Chondrocyte (in vitro differentiated cells): ENCODE results near the gene CRYBA4. TPM values are rescaled to one million over a fixed set of nuclear protein-coding genes. Genes with fewer than 3 reads are reported as not detected.

Experiments used
- DNase-seq: peaks from one replicate; pipeline ENCODE4 v3.0.0; 2021; ENCODE audit warnings: mixed read lengths, low spot score
- H3K27ac Mint-ChIP-seq: one replicate; pipeline ENCODE4 v1.8.0; 2021; ENCODE audit warnings: mild to moderate bottlenecking, moderate library complexity, mixed read lengths; ENCODE audit not compliant: unreplicated experiment
- H3K27me3 Mint-ChIP-seq: 2 replicates; pipeline ENCODE4 v1.8.0; 2021; ENCODE audit warnings: low read depth, mixed read lengths
- H3K36me3 Mint-ChIP-seq: 2 replicates; pipeline ENCODE4 v1.8.0; 2021; ENCODE audit warnings: low read depth, mixed read lengths
- H3K4me1 Mint-ChIP-seq: 2 replicates; pipeline ENCODE4 v1.8.0; 2021; ENCODE audit warnings: low read depth, mild to moderate bottlenecking, mixed read lengths
- H3K4me3 Mint-ChIP-seq: one replicate; pipeline ENCODE4 v1.8.0; 2021; ENCODE audit warnings: mild to moderate bottlenecking, moderate library complexity, mixed read lengths; ENCODE audit not compliant: unreplicated experiment
- H3K9me3 Mint-ChIP-seq: 2 replicates; pipeline ENCODE4 v1.8.0; 2021; ENCODE audit warnings: low read depth, mixed read lengths
- CTCF ChIP-seq: fragments of 200-600 bp; sonication (generic); IDR thresholded peaks from 2 replicates; pipeline ENCODE4 v1.5.0; 2021; ENCODE audit warnings: antibody characterized with exemption, mild to moderate bottlenecking, moderate library complexity
- total RNA-seq: library from RNA; stranded (reverse); gene quantifications from 3 replicates; pipeline ENCODE4 v1.2.1, GENCODE V29; 2021

The CRYBA4 gene
- total RNA-seq, 1 donor from 2014 or later, result not detected

GRCh38 chr22:26663374-26663923 lies 41.7 kb downstream of the CRYBA4 start:
- Mint-ChIP-seq H3K36me3 (no peaks in the 10 kb centered on the region), H3K27me3 (no peaks in the 10 kb centered on the region), H3K4me1 (peaks cover 23% of the 10 kb centered on the region), H3K9me3 (no peaks in the 10 kb centered on the region), H3K27ac (no peak overlapping the region), H3K4me3 (no peak overlapping the region)
- no peak for TF ChIP-seq CTCF
- no peak for DNase-seq

- TF ChIP-seq CTCF, result peak; percentile 54
- Mint-ChIP-seq H3K36me3 (no peaks in the 10 kb centered on the region), H3K4me3 (no peak overlapping the region), H3K27ac (peak overlapping the region; percentile 45), H3K4me1 (peaks cover 14% of the 10 kb centered on the region), H3K27me3 (no peaks in the 10 kb centered on the region), H3K9me3 (no peaks in the 10 kb centered on the region)
- DNase-seq, result no peak
These were observed 44.1 kb downstream of the CRYBA4 start for GRCh38 chr22:26665813-26666231.

GRCh38 chr22:26667140-26667539 lies 45.4 kb downstream of the CRYBA4 start:
- Mint-ChIP-seq H3K36me3 (no peaks in the 10 kb centered on the region), H3K27ac (no peak overlapping the region), H3K9me3 (no peaks in the 10 kb centered on the region), H3K27me3 (no peaks in the 10 kb centered on the region), H3K4me1 (peaks cover 16% of the 10 kb centered on the region), H3K4me3 (no peak overlapping the region)
- TF ChIP-seq CTCF, result no peak
- DNase-seq, result peak; percentile 48

GRCh38 chr22:26669060-26669481 lies 47.3 kb downstream of the CRYBA4 start:
- H3K4me3 Mint-ChIP-seq, result no peak overlapping the region

GRCh38 chr22:26670459-26670858 lies 48.7 kb downstream of the CRYBA4 start:
- no peaks in the 10 kb centered on the region for H3K27me3 Mint-ChIP-seq
- no peak for TF ChIP-seq CTCF
- H3K27ac Mint-ChIP-seq, result no peak overlapping the region
- H3K9me3 Mint-ChIP-seq, result no peaks in the 10 kb centered on the region
- H3K4me3 Mint-ChIP-seq, result no peak overlapping the region
- H3K36me3 Mint-ChIP-seq, result no peaks in the 10 kb centered on the region
- H3K4me1 Mint-ChIP-seq, result peaks cover 43% of the 10 kb centered on the region
- no peak for DNase-seq

More at GRCh38 chr22:26669060-26669481, 47.3 kb downstream of the CRYBA4 start:
- DNase-seq, result no peak
- TF ChIP-seq CTCF, result peak; percentile 66
- no peaks in the 10 kb centered on the region for H3K27me3 Mint-ChIP-seq
- no peak overlapping the region for H3K27ac Mint-ChIP-seq
- H3K4me1 Mint-ChIP-seq, result peaks cover 35% of the 10 kb centered on the region
- H3K36me3 Mint-ChIP-seq, result no peaks in the 10 kb centered on the region
- no peaks in the 10 kb centered on the region for H3K9me3 Mint-ChIP-seq
